Chondrocyte (in vitro differentiated cells): ENCODE results near the gene LAMA5. TPM values are rescaled to one million over a fixed set of nuclear protein-coding genes. Genes with fewer than 3 reads are reported as not detected.
A peak's percentile ranks its signal among the peaks of the same experiment; 100 is the strongest.

Experiments used
- DNase-seq: peaks from one replicate; pipeline ENCODE4 v3.0.0; 2021; ENCODE audit warnings: mixed read lengths, low spot score
- H3K27ac Mint-ChIP-seq: one replicate; pipeline ENCODE4 v1.8.0; 2021; ENCODE audit warnings: mild to moderate bottlenecking, moderate library complexity, mixed read lengths; ENCODE audit not compliant: unreplicated experiment
- H3K27me3 Mint-ChIP-seq: 2 replicates; pipeline ENCODE4 v1.8.0; 2021; ENCODE audit warnings: low read depth, mixed read lengths
- H3K36me3 Mint-ChIP-seq: 2 replicates; pipeline ENCODE4 v1.8.0; 2021; ENCODE audit warnings: low read depth, mixed read lengths
- H3K4me1 Mint-ChIP-seq: 2 replicates; pipeline ENCODE4 v1.8.0; 2021; ENCODE audit warnings: low read depth, mild to moderate bottlenecking, mixed read lengths
- H3K4me3 Mint-ChIP-seq: one replicate; pipeline ENCODE4 v1.8.0; 2021; ENCODE audit warnings: mild to moderate bottlenecking, moderate library complexity, mixed read lengths; ENCODE audit not compliant: unreplicated experiment
- H3K9me3 Mint-ChIP-seq: 2 replicates; pipeline ENCODE4 v1.8.0; 2021; ENCODE audit warnings: low read depth, mixed read lengths
- total RNA-seq: library from RNA; stranded (reverse); gene quantifications from 3 replicates; pipeline ENCODE4 v1.2.1, GENCODE V29; 2021
- TF ChIP-seq, protein P1 (sequence below): fragments of 200-600 bp; sonication (generic); IDR thresholded peaks from 2 replicates; pipeline ENCODE4 v1.5.0; 2021; ENCODE audit warnings: antibody characterized with exemption, mild to moderate bottlenecking, moderate library complexity

Gene LAMA5
- total RNA-seq, 1 donor from 2014 or later, result 368 TPM

DNA sequence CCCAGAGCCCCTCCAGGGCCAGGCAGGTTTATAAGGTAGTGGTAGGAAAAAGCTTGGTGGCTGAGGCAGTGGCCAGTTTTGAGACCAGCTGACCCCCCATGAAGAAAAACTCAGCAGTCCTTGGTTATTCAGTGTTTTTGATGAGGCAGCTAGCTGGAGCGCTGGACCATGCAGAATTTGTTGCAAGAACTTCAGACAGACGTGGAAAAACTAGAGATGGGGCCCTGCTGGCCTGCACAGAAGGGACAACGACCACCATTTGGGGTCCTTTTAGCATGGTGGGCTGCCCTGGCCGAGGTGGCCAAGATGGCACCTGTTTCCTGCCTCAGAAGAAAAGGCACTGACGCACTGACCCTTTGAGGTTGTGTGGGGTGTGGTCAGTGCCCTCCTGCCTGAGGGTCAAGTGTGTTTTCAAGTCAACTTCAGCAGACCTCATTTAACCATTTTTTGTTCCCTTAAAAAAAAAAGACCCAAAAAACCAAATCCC is 22.5 kb upstream of the LAMA5 start:
- H3K27me3 Mint-ChIP-seq, result no peaks in the 10 kb centered on the region
- no peak overlapping the region for H3K4me3 Mint-ChIP-seq

DNA sequence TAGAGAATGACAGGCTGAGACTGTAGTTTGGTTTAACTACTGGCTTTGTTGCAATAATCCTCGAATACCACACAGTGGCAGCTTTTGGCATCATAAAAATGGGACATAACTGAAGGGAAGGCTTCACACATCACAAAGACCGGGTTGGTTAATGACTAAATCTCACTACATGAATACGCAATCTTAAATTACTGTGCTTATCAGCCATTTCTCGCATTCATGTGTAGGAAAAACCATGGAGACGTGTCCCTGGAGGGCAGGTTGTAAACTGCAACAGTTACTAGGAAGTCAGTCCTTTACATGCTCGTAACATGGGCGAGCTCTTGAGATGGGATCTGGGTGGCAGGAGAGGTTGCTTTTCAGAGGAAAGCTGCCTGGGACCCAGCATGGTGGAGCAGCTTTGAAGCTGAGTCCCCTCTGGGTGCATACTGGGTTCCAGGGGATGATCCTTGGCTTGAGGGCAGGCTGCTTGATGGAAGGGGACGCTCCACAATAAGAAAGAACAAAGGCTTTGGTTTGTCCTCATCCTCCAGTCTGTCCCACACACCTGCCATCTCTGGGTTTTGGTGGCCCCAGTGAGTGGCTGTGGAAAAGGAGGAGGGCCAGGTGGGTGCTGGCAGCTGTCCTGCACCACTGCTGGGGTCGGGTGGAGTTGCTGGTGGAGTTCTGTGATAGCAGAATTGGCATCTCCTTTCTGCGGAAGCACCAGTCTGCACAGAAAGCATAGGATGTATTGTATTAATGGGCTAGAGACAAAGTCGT is 21.9 kb upstream of the LAMA5 start:
- Mint-ChIP-seq H3K27me3 (no peaks in the 10 kb centered on the region), H3K36me3 (peaks cover 10% of the 10 kb centered on the region), H3K27ac (no peak overlapping the region), H3K4me1 (peaks cover 35% of the 10 kb centered on the region), H3K9me3 (no peaks in the 10 kb centered on the region), H3K4me3 (peak overlapping the region; percentile 87)
- no peak for DNase-seq
- TF ChIP-seq, protein P1, sequence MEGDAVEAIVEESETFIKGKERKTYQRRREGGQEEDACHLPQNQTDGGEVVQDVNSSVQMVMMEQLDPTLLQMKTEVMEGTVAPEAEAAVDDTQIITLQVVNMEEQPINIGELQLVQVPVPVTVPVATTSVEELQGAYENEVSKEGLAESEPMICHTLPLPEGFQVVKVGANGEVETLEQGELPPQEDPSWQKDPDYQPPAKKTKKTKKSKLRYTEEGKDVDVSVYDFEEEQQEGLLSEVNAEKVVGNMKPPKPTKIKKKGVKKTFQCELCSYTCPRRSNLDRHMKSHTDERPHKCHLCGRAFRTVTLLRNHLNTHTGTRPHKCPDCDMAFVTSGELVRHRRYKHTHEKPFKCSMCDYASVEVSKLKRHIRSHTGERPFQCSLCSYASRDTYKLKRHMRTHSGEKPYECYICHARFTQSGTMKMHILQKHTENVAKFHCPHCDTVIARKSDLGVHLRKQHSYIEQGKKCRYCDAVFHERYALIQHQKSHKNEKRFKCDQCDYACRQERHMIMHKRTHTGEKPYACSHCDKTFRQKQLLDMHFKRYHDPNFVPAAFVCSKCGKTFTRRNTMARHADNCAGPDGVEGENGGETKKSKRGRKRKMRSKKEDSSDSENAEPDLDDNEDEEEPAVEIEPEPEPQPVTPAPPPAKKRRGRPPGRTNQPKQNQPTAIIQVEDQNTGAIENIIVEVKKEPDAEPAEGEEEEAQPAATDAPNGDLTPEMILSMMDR, result peak; percentile 16

More for the DNA sequence above, 22.5 kb upstream of the LAMA5 start:
- TF ChIP-seq, protein P1, result no peak
- Mint-ChIP-seq H3K36me3 (peaks cover 12% of the 10 kb centered on the region), H3K27ac (no peak overlapping the region), H3K9me3 (no peaks in the 10 kb centered on the region), H3K4me1 (peaks cover 35% of the 10 kb centered on the region)
- no peak for DNase-seq

DNA sequence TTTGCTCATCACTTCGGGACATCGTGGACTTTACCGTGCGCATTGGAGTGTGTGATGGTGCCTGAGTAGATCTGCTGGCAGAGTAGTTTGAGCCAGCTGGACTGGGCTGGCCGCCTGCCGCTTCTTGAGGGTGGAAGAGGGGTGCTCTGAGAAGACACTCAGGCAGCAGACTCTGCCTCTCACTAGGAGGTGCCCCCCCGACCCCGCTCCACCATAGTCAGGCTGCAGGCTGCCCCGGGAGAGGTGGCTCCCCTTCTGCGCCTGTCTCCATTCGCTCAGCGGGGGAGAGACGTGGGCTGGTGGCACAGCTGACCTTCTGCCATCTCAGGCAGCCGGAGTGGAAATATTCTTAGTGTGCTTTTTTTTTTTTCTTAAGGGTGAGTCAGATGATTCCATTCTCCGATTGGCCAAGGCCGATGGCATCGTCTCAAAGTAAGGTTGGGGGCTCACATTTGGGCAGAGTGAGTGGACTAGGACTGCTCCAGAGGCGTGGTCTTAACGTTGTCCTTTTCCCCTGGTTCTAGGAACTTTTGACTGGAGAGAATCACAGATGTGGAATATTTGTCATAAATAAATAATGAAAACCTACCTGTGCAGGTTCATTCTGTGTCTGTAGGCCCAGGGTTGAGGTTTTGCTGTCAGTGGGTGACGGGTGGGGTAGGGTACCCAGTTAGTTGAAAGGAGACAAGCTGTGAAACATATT is 21.0 kb upstream of the LAMA5 start:
- no peak for DNase-seq
- Mint-ChIP-seq H3K4me3 (peak overlapping the region; percentile 87), H3K4me1 (peaks cover 35% of the 10 kb centered on the region), H3K27me3 (no peaks in the 10 kb centered on the region), H3K27ac (peak overlapping the region; percentile 85), H3K9me3 (no peaks in the 10 kb centered on the region), H3K36me3 (peaks cover 10% of the 10 kb centered on the region)
- TF ChIP-seq, protein P1, result no peak

DNA sequence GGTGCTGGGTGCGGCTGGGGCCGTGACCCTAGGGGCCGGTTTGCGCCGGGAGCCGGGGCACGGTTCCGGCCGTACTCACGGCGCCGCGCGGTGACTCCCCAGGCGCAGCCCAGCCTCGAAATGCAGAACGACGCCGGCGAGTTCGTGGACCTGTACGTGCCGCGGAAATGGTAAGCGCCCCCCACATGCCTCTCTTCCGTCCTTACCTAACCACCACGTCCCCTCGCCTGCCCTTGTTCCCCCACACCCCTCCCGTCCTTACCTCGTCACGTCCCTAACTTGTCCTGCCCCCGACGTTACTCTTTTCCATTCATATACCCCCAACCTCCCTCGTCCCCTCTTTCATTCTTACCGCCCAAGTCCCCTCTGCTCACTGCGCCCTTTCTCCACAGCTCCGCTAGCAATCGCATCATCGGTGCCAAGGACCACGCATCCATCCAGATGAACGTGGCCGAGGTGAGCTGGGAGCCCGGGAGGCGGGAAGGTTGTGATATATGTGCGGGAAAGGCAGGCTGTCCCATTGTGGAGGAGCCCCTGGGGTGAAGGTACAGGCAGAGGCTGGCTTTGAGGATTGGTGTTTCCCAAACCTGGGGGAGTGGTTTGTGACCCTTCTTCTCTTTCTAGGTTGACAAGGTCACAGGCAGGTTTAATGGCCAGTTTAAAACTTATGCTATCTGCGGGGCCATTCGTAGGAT is 20.3 kb upstream of the LAMA5 start:
- peak overlapping the region; percentile 85 for H3K27ac Mint-ChIP-seq
- H3K9me3 Mint-ChIP-seq, result no peaks in the 10 kb centered on the region
- TF ChIP-seq, protein P1, result peak; percentile 18
- H3K36me3 Mint-ChIP-seq, result peaks cover 10% of the 10 kb centered on the region
- DNase-seq, result no peak
- H3K4me3 Mint-ChIP-seq, result peak overlapping the region; percentile 87
- H3K4me1 Mint-ChIP-seq, result peaks cover 41% of the 10 kb centered on the region
- no peaks in the 10 kb centered on the region for H3K27me3 Mint-ChIP-seq
